HL-60/S4 (cell line): ENCODE results near the gene KRTAP5-11.

Experiments used
- in situ Hi-C: fragments of 300-500 bp; cut with MboI; formaldehyde crosslinking; loops from 2 replicates; pipeline ENCODE4 v1.14.3; 2022; ENCODE audit warnings: low sequenced_read_pairs

Gene KRTAP5-11

GRCh38 chr11:71558996-71559395 lies 23.7 kb downstream of the KRTAP5-11 start:
- in situ Hi-C loops, result no loop called here

- in situ Hi-C loops, result no loop called here
Measured at GRCh38 chr11:71557257-71557656, 25.4 kb downstream of the KRTAP5-11 start.

- in situ Hi-C loops, result no loop called here
Measured at GRCh38 chr11:71556018-71556417, 26.7 kb downstream of the KRTAP5-11 start.

GRCh38 chr11:71555508-71555907 lies 27.2 kb downstream of the KRTAP5-11 start:
- in situ Hi-C loops, result no loop called here

GRCh38 chr11:71554996-71555395 lies 27.7 kb downstream of the KRTAP5-11 start:
- in situ Hi-C loops, result no loop called here

GRCh38 chr11:71551711-71552110 lies 31.0 kb downstream of the KRTAP5-11 start:
- in situ Hi-C loops, result no loop called here

- in situ Hi-C loops, result loop anchor here (25.0 kb wide), 1 partner anchor 111 kb away; the partner anchor contains the start of gene DHCR7
Measured at GRCh38 chr11:71548716-71549151, 33.9 kb downstream of the KRTAP5-11 start.

GRCh38 chr11:71548120-71548519 lies 34.6 kb downstream of the KRTAP5-11 start, which contains the start of gene KRTAP5-9:
Gene KRTAP5-9 (plus strand): TSS chr11:71548420. CDS start chr11:71548658, 238 bp downstream.
- in situ Hi-C loops, result loop anchor here (25.0 kb wide), 1 partner anchor 111 kb away; the partner anchor contains the start of gene DHCR7

GRCh38 chr11:71545405-71545966 lies 37.2 kb downstream of the KRTAP5-11 start:
- in situ Hi-C loops, result loop anchor here (25.0 kb wide), 1 partner anchor 108 kb away; the partner anchor contains the start of gene DHCR7

- in situ Hi-C loops, result loop anchor here (25.0 kb wide), 1 partner anchor 107 kb away; the partner anchor contains the start of gene DHCR7
Measured at GRCh38 chr11:71544525-71545214, 38.0 kb downstream of the KRTAP5-11 start.

- in situ Hi-C loops, result loop anchor here (25.0 kb wide), 1 partner anchor 107 kb away; the partner anchor contains the start of gene DHCR7
Measured at GRCh38 chr11:71543866-71544265, 38.8 kb downstream of the KRTAP5-11 start.

GRCh38 chr11:71542879-71543777 lies 39.5 kb downstream of the KRTAP5-11 start:
- in situ Hi-C loops, result loop anchor here (25.0 kb wide), 1 partner anchor 106 kb away; the partner anchor contains the start of gene DHCR7

GRCh38 chr11:71542382-71542781 lies 40.3 kb downstream of the KRTAP5-11 start:
- in situ Hi-C loops, result loop anchor here (25.0 kb wide), 1 partner anchor 105 kb away; the partner anchor contains the start of gene DHCR7

- in situ Hi-C loops, result loop anchor here (25.0 kb wide), 1 partner anchor 103 kb away; the partner anchor contains the start of gene DHCR7
Measured at GRCh38 chr11:71540521-71541304, 42.0 kb downstream of the KRTAP5-11 start.

- in situ Hi-C loops, result loop anchor here (25.0 kb wide), 1 partner anchor 103 kb away; the partner anchor contains the start of gene DHCR7
Measured at GRCh38 chr11:71539971-71540370, 42.7 kb downstream of the KRTAP5-11 start.

- in situ Hi-C loops, result loop anchor here (25.0 kb wide), 1 partner anchor 102 kb away; the partner anchor contains the start of gene DHCR7
Measured at GRCh38 chr11:71539017-71539416, 43.7 kb downstream of the KRTAP5-11 start.

- in situ Hi-C loops, result loop anchor here (25.0 kb wide), 1 partner anchor 101 kb away; the partner anchor contains the start of gene DHCR7
Measured at GRCh38 chr11:71538666-71538990, 44.0 kb downstream of the KRTAP5-11 start.

GRCh38 chr11:71537977-71538665 lies 44.6 kb downstream of the KRTAP5-11 start, which contains the start of gene KRTAP5-8:
Gene KRTAP5-8 (plus strand): TSS chr11:71538025. CDS start chr11:71538056, 31 bp downstream.
- in situ Hi-C loops, result loop anchor here (25.0 kb wide), 1 partner anchor 101 kb away; the partner anchor contains the start of gene DHCR7

- in situ Hi-C loops, result loop anchor here (25.0 kb wide), 1 partner anchor 100 kb away; the partner anchor contains the start of gene DHCR7
Measured at GRCh38 chr11:71537537-71537936, 45.1 kb downstream of the KRTAP5-11 start.
